Mucosa of descending colon (tissue), 3 donors: ENCODE data around the gene SCUBE3. TPM values are rescaled to one million over a fixed set of nuclear protein-coding genes. Genes with fewer than 3 reads are reported as not detected.

Source experiments
- ATAC-seq: fragments of 200-7000 bp; cut with Tn5 transposase; one replicate; pipeline ENCODE4 v1.9.1; 2020; ENCODE audit warnings: mild to moderate bottlenecking, moderate library complexity
- DNase-seq, 3 donors: peaks; one replicate each; pipeline ENCODE4 v3.0.0-alpha.2; 2020
- H3K36me3 ChIP-seq: fragments of 200-600 bp; one replicate; pipeline ENCODE4 v1.8.0; 2021; ENCODE audit warnings: low read depth, mild to moderate bottlenecking
- H3K4me1 ChIP-seq: fragments of 200-600 bp; one replicate; pipeline ENCODE4 v1.8.0; 2021; ENCODE audit warnings: low read depth, mild to moderate bottlenecking
- H3K4me3 ChIP-seq: fragments of 200-600 bp; one replicate; pipeline ENCODE4 v1.8.0; 2021; ENCODE audit warnings: mild to moderate bottlenecking
- H3K9me3 ChIP-seq: fragments of 200-600 bp; one replicate; pipeline ENCODE4 v1.8.0; 2021; ENCODE audit warnings: mild to moderate bottlenecking
- CTCF ChIP-seq: fragments of 200-600 bp; IDR thresholded peaks from one replicate; pipeline ENCODE4 v1.8.0; 2022; ENCODE audit warnings: antibody characterized with exemption, mild to moderate bottlenecking
- intact Hi-C, 2 donors: fragments of 100-400 bp; cut with DNase I in 1 of 2; cut with micrococcal nuclease in 1 of 2; formaldehyde crosslinking; loops; one replicate each; pipeline versions ENCODE4 v1.11.0 to v1.11.1; 2022; cut with DNase I, micrococcal nuclease
- total RNA-seq, 3 donors: library from RNA; stranded (reverse); fragmentation: NEBNext Ultra II Directional in 2 of 3; extraction: Animal tissue kit (Norgen Biotek cat#: 25700) in 2 of 3; gene quantifications; one replicate each; pipeline versions ENCODE4 v1.2.1 to v1.2.4, GENCODE V29; 2021 to 2023
- donor health status: DM: no; HTN: no; CAD: no; lungs with moderate emphysema.
- donor health status: DM: no; HTN: no; CAD: no.
- donor health status: DM: no; HTN: yes; CAD: no.

SCUBE3 gene
- total RNA-seq, 3 donors from 2014 or later = 0.14 to 11.6 (median 0.26) TPM

- H3K4me1 ChIP-seq = peaks cover 4% of the 10 kb centered on the region
- no peaks in the 10 kb centered on the region for H3K36me3 ChIP-seq
- intact Hi-C loops = no loop called here
- no peak for DNase-seq
- no peak for ATAC-seq
- H3K9me3 ChIP-seq = no peaks in the 10 kb centered on the region
- H3K4me3 ChIP-seq = no peak overlapping the region
- TF ChIP-seq CTCF = no peak
These were observed 27.8 kb upstream of the SCUBE3 start for GRCh38 chr6:35185971-35186370.

GRCh38 chr6:35186571-35186970, 27.2 kb upstream of the SCUBE3 start:
- DNase-seq (no peak), ATAC-seq (no peak)
- intact Hi-C loops = no loop called here
- Histone ChIP-seq H3K4me1 (peaks cover 4% of the 10 kb centered on the region), H3K9me3 (no peaks in the 10 kb centered on the region), H3K4me3 (no peak overlapping the region), H3K36me3 (no peaks in the 10 kb centered on the region)
- no peak for TF ChIP-seq CTCF

GRCh38 chr6:35188886-35189285, 24.9 kb upstream of the SCUBE3 start:
- TF ChIP-seq CTCF = no peak
- H3K9me3 ChIP-seq = no peaks in the 10 kb centered on the region
- no peak for DNase-seq
- no peaks in the 10 kb centered on the region for H3K4me1 ChIP-seq
- H3K4me3 ChIP-seq = no peak overlapping the region
- no peaks in the 10 kb centered on the region for H3K36me3 ChIP-seq
- ATAC-seq = no peak
- intact Hi-C loops = no loop called here

- intact Hi-C loops = no loop called here
- no peaks in the 10 kb centered on the region for H3K9me3 ChIP-seq
- H3K4me3 ChIP-seq = no peak overlapping the region
- ATAC-seq (no peak), DNase-seq (no peak)
- TF ChIP-seq CTCF = no peak
- no peaks in the 10 kb centered on the region for H3K36me3 ChIP-seq
- no peaks in the 10 kb centered on the region for H3K4me1 ChIP-seq
These were observed 23.4 kb upstream of the SCUBE3 start for GRCh38 chr6:35190306-35190705.

GRCh38 chr6:35191889-35192288, 21.9 kb upstream of the SCUBE3 start:
- ATAC-seq = no peak
- H3K36me3 ChIP-seq = no peaks in the 10 kb centered on the region
- DNase-seq = no peak
- H3K4me1 ChIP-seq = no peaks in the 10 kb centered on the region
- no peak overlapping the region for H3K4me3 ChIP-seq
- no peaks in the 10 kb centered on the region for H3K9me3 ChIP-seq
- no peak for TF ChIP-seq CTCF
- intact Hi-C loops = no loop called here

- H3K4me1 ChIP-seq = no peaks in the 10 kb centered on the region
- no peaks in the 10 kb centered on the region for H3K9me3 ChIP-seq
- DNase-seq (no peak), ATAC-seq (no peak)
- no peaks in the 10 kb centered on the region for H3K36me3 ChIP-seq
- intact Hi-C loops = no loop called here
- TF ChIP-seq CTCF = no peak
- no peak overlapping the region for H3K4me3 ChIP-seq
These were observed 21.4 kb upstream of the SCUBE3 start for GRCh38 chr6:35192301-35192860.
